C4-2B (cell line): ENCODE results near the gene FANCE.

ENCODE experiments used
- H3K27ac ChIP-seq: fragments of 450-650 bp; 2 replicates; pipeline ENCODE4 v1.5.1; 2017
- ZFX ChIP-seq: fragments of 450-650 bp; IDR thresholded peaks from 2 replicates; pipeline ENCODE4 v1.6.1; 2017
- TF ChIP-seq, protein P1 (sequence below): fragments of 450-650 bp; conservative IDR thresholded peaks from 2 replicates; pipeline ENCODE4 v1.5.1; 2017; ENCODE audit warnings: mild to moderate bottlenecking

Gene FANCE, protein sequence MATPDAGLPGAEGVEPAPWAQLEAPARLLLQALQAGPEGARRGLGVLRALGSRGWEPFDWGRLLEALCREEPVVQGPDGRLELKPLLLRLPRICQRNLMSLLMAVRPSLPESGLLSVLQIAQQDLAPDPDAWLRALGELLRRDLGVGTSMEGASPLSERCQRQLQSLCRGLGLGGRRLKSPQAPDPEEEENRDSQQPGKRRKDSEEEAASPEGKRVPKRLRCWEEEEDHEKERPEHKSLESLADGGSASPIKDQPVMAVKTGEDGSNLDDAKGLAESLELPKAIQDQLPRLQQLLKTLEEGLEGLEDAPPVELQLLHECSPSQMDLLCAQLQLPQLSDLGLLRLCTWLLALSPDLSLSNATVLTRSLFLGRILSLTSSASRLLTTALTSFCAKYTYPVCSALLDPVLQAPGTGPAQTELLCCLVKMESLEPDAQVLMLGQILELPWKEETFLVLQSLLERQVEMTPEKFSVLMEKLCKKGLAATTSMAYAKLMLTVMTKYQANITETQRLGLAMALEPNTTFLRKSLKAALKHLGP

DNA sequence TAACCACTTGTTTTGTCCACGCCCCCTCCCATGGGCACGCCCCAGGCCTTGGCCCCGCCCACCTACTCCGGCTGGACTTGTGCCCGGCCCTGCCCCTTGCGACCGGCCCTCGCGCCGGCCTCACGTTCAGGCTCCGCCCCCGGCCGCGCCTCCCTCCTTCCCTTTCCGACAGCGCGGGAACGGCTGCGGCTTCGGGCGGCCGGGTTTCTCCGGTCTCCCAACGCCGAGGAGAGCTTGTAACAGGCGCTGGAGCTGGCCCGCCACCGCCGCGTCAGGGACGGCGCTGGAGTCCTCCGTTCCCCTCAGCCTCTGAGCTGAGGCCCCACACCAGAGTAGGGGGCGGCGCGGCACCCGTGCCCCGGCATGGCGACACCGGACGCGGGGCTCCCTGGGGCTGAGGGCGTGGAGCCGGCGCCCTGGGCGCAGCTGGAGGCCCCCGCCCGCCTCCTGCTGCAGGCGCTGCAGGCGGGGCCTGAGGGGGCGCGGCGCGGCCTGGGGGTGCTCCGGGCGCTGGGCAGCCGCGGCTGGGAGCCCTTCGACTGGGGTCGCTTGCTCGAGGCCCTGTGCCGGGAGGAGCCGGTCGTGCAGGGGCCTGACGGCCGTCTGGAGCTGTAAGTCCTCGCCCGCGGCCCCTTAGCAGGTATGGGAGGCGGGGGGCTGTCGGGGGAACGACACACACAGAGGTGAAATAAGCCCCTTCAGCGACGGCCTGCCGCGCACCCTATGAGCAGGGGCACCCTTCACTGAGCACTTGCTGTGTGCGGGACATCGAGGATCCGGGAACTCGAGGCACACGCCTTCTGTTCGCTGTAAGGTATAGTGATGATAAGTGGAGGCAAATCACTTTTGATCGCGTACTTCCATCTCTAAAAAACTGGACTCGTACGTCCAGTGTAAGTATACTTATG is at the start of gene FANCE:
Gene FANCE (plus strand): TSS at position 156 of the 908 bp plus-strand sequence. CDS start 208 bp downstream, at position 364.
- TF ChIP-seq, protein P1, sequence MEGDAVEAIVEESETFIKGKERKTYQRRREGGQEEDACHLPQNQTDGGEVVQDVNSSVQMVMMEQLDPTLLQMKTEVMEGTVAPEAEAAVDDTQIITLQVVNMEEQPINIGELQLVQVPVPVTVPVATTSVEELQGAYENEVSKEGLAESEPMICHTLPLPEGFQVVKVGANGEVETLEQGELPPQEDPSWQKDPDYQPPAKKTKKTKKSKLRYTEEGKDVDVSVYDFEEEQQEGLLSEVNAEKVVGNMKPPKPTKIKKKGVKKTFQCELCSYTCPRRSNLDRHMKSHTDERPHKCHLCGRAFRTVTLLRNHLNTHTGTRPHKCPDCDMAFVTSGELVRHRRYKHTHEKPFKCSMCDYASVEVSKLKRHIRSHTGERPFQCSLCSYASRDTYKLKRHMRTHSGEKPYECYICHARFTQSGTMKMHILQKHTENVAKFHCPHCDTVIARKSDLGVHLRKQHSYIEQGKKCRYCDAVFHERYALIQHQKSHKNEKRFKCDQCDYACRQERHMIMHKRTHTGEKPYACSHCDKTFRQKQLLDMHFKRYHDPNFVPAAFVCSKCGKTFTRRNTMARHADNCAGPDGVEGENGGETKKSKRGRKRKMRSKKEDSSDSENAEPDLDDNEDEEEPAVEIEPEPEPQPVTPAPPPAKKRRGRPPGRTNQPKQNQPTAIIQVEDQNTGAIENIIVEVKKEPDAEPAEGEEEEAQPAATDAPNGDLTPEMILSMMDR: no peak
- TF ChIP-seq ZFX: 0 out of 2 replicates have a peak, but pooled peaks have one; percentile 36
- H3K27ac ChIP-seq: peak within 1 kb of the TSS; percentile 67

- no peak overlapping the region for H3K27ac ChIP-seq
- TF ChIP-seq, protein P1: no peak
- TF ChIP-seq ZFX: no peak
Measured at GRCh38 chr6:35402856-35403191, 49.3 kb upstream of the FANCE start.

DNA sequence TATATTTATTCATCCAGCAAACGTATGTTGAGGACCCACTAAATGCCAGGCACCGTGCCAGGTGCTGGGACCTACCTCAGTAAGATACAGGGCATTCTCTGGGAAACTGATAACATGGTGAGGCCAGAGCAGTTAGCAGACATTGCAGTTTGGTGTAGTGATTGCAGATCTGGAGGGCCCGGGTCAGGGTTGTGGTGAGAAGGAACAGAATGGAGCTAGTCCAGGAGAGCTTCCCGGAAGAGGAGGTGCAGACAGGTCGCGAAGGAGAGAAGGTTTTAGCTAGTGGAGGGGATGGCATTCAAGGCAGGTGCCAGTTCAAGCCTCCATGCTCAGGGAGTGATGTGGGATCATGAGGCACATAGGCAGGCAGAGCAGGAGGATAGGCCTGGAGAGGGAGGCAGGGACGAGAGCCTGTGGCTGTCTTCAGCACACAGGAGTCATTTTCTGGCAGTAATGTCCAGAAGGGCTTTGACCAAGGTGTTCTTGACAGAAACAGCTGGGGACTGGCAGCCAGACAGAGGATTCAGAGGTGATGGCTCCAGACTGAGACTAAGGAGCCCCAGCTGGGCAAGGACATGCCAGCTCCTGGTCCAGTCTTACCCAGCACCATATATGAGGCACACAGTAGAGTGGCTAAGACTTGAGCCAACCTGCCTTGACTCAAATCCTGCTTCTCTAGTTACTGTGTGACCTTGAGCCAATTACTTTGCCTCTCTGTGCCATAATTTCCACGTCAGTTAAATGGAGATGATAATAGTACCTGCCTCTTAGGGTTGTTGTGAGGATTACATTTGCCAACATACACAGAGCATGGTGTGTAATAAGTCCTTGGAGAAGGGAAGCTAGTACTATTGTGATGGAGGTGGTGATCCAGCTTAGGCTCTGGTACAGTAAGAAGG is 48.3 kb upstream of the FANCE start:
- H3K27ac ChIP-seq: no peak overlapping the region
- TF ChIP-seq ZFX: no peak
- TF ChIP-seq, protein P1: no peak

- no peak for TF ChIP-seq ZFX
- TF ChIP-seq, protein P1: no peak
Measured at GRCh38 chr6:35406711-35407485, 45.2 kb upstream of the FANCE start.

DNA sequence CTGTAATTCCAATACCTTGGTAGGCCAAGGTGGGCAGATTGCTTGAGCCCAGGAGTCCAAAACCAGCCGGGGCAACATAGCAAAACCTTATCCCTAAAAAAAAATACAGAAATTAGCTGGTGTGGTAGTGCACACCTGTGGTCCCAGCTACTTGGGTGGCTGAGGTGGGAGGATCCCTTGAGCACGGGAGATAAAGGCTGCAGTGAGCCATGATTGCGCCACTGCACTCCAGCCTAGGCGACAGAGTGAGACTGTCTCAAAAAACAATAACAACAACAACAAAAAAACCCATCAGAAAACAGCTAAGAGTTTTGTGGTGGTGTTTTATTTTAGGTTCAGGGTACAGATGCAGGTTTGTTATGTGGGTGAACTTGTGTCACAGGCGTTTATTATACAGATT is 42.9 kb upstream of the FANCE start:
- TF ChIP-seq, protein P1: no peak
- TF ChIP-seq ZFX: no peak
- no peak overlapping the region for H3K27ac ChIP-seq

More at GRCh38 chr6:35406711-35407485, 45.2 kb upstream of the FANCE start:
- H3K27ac ChIP-seq: no peak overlapping the region

DNA sequence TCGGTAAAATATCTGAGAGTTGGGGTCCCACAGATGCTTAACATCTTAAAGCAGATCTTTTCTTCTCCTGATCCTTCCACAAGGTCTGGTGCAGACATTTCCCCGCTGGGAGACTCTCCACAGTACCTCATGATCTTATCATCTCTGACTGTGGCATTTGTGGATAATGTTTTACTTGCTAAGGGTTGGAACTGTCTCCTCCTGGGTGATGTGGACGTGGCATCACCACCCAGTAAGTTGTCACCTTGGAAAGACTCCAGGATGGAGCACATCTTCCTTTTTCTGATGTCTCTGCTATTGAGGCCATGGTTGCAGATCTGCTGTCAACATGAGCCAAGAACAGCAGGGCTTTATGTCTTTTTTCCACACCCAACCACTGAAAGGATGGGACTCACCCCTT is 42.0 kb upstream of the FANCE start:
- H3K27ac ChIP-seq: no peak overlapping the region
- TF ChIP-seq ZFX: no peak
- TF ChIP-seq, protein P1: no peak
